PC-3 (cell line): Measurements from ENCODE around the gene CMTM3. TPM values are rescaled to one million over a fixed set of nuclear protein-coding genes. Genes with fewer than 3 reads are reported as not detected.

Source experiments
- ATAC-seq: fragments of 200-7000 bp; cut with Tn5 transposase; 2 replicates; pipeline ENCODE4 v1.9.1; 2020; ENCODE audit warnings: mild to moderate bottlenecking, moderate library complexity
- Bru-seq: library from RNA; stranded (reverse); fragments of 400-500 nt; gene quantifications from one replicate; lab custom pipeline; 2021; lab: Mats Ljungman, UMichigan
- BruChase-seq, 2 experiments: library from RNA; stranded (reverse); fragments of 400-500 nt; gene quantifications; one replicate each; lab custom pipeline; 2021; lab: Mats Ljungman, UMichigan
- BruUV-seq: library from RNA; stranded (reverse); fragments of 400-500 nt; replicated peaks from 2 replicates; lab custom pipeline; 2021; lab: Mats Ljungman, UMichigan
- CTCF ChIA-PET: fragments of 300-600 bp; sonication (Branson Sonifier 250); formaldehyde crosslinking; loops from one replicate; lab custom pipeline; 2022; ENCODE audit warnings: antibody characterized with exemption; lab: Charles Lee
- POLR2A ChIA-PET: fragments of 300-600 bp; sonication (Branson Sonifier 250); formaldehyde crosslinking; loops from one replicate; lab custom pipeline; 2022; ENCODE audit warnings: antibody characterized with exemption; ENCODE audit not compliant: unreplicated experiment; lab: Charles Lee
- DNase-seq: peaks from one replicate; pipeline ENCODE4 v3.0.0-alpha.2; 2015
- H2AFZ ChIP-seq: fragments of 300-600 bp; sonication (generic); 2 replicates; pipeline ENCODE4 v1.6.0; 2016; ENCODE audit warnings: antibody characterized with exemption, low read length
- H3F3A ChIP-seq: fragments of 300-600 bp; sonication (generic); one replicate; pipeline ENCODE4 v1.6.0; 2017; ENCODE audit warnings: antibody characterized with exemption, low read length, control low read depth, mild to moderate bottlenecking; ENCODE audit not compliant: unreplicated experiment
- H3K27ac ChIP-seq: fragments of 300-600 bp; sonication (generic); 2 replicates; pipeline ENCODE4 v1.5.1; 2016; ENCODE audit warnings: mild to moderate bottlenecking, low read length
- H3K27me3 ChIP-seq: fragments of 300-600 bp; sonication (generic); 2 replicates; pipeline ENCODE4 v1.6.1; 2016; ENCODE audit warnings: low read length, mixed read lengths
- H3K36me3 ChIP-seq: fragments of 300-600 bp; sonication (generic); 2 replicates; pipeline ENCODE4 v1.6.1; 2016; ENCODE audit warnings: low read depth, mixed run types, low read length, mixed read lengths
- H3K4me1 ChIP-seq: fragments of 300-600 bp; sonication (generic); 2 replicates; pipeline ENCODE4 v1.5.1; 2016; ENCODE audit warnings: low read length; ENCODE audit not compliant: insufficient read depth
- H3K4me2 ChIP-seq: fragments of 300-600 bp; sonication (generic); 2 replicates; pipeline ENCODE4 v1.6.0; 2016; ENCODE audit warnings: low read length
- H3K4me3 ChIP-seq: fragments of 300-600 bp; sonication (generic); 2 replicates; pipeline ENCODE4 v1.5.1; 2016; ENCODE audit warnings: mild to moderate bottlenecking, low read length, mixed read lengths
- H3K79me2 ChIP-seq: fragments of 300-600 bp; sonication (generic); 2 replicates; pipeline ENCODE4 v1.6.1; 2017; ENCODE audit warnings: low read length, mixed read lengths
- H3K9ac ChIP-seq: fragments of 300-600 bp; sonication (generic); 2 replicates; pipeline ENCODE4 v1.6.0; 2016; ENCODE audit warnings: mild to moderate bottlenecking, low read length
- H3K9me2 ChIP-seq: fragments of 300-600 bp; sonication (generic); replicated peaks from 2 replicates; pipeline ENCODE4 v1.6.1; 2016; ENCODE audit warnings: mixed run types, low read length, mixed read lengths
- H3K9me3 ChIP-seq: fragments of 300-600 bp; sonication (generic); 2 replicates; pipeline ENCODE4 v1.6.1; 2016; ENCODE audit warnings: low read length, mixed read lengths
- H4K20me1 ChIP-seq: fragments of 300-600 bp; sonication (generic); 2 replicates; pipeline ENCODE4 v1.6.1; 2016; ENCODE audit warnings: low read length, mixed read lengths
- EZH2 ChIP-seq: fragments of 300-600 bp; sonication (generic); IDR thresholded peaks from one replicate; pipeline ENCODE4 v1.6.1; 2017; ENCODE audit warnings: antibody characterized with exemption, mild to moderate bottlenecking, low read length; ENCODE audit not compliant: unreplicated experiment
- EZH2phosphoT487 ChIP-seq: fragments of 300-600 bp; sonication (generic); IDR thresholded peaks from 2 replicates; pipeline ENCODE4 v1.6.1; 2018; ENCODE audit warnings: mild to moderate bottlenecking, antibody characterized with exemption, low read length, borderline replicate concordance
- intact Hi-C: fragments of 100-400 bp; cut with micrococcal nuclease; formaldehyde crosslinking; loops from 2 replicates; pipeline ENCODE4 v1.9.0; 2023
- long read RNA-seq: library from polyadenylated mRNA; unstranded; transcript quantifications from one replicate; pipeline ENCODE4 v2.0.0, GENCODE V29; 2021; ENCODE audit not compliant: unreplicated experiment
- total RNA-seq: library from RNA; depleted of rRNA; stranded (reverse); fragments of >200 nt; gene quantifications from 2 replicates; pipeline ENCODE4 v1.2.3, GENCODE V29; 2014; rRNA removed
- TF ChIP-seq, protein P1 (sequence below): fragments of 300-600 bp; sonication (generic); conservative IDR thresholded peaks from 2 replicates; pipeline ENCODE4 v1.5.1; 2017; ENCODE audit warnings: antibody characterized with exemption, low read depth, mild to moderate bottlenecking, low read length

CMTM3 gene, protein sequence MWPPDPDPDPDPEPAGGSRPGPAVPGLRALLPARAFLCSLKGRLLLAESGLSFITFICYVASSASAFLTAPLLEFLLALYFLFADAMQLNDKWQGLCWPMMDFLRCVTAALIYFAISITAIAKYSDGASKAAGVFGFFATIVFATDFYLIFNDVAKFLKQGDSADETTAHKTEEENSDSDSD
- total RNA-seq (6.4 and 9.5 TPM in 2 replicates), Bru-seq, nascent RNA (percentile 45 among the genes with signal in this experiment), BruChase-seq, experiment 1, labeled RNA remaining after a 6-hour chase (percentile 61 among the genes with signal in this experiment), BruChase-seq, experiment 2, labeled RNA remaining after a 2-hour chase (percentile 51 among the genes with signal in this experiment)
- long read RNA-seq, transcript CMTM3-214 (5 exons, 1,934 nt) = major isoform, 7 of 14 reads
- long read RNA-seq, partial matches to known transcripts = 1 of 14 reads
- long read RNA-seq, other reads (novel, unspliced or antisense) = 2 of 14 reads

DNA sequence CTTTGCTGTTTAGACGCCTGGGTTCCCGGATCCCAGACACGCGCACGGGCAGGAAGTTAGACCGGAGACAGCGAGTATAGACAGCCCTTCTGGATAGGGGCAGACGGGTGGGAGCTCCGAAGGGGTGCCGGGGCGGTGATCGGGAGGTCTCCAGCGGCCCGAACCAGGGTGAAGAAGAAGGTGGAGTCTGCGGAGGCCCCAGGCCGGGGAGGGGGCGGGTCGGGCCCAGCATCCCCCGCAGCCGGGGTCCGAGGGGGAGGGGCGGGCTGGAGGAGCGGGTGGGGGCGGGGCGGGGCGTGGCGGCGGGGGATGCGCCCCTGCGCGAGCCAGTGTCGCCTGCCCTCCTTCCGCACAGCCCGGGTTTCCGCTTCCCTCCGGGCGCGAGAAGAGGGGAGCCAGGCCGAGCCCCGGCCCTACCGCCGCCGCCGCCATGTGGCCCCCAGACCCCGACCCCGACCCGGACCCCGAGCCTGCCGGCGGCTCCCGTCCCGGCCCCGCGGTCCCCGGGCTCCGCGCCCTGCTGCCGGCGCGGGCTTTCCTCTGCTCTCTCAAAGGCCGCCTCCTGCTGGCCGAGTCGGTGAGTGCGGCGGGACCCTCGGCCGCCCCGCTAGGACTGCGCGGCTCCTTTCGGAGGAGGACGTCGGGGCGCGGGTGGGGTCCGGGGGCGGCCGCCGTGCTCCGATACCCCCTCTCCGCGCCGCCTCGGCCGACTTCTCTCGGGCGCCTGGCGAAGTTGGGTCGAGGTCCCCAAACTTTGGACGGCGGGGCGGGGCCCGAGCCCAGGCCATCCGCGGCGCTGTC, at the start of gene CMTM3:
TSS of gene CMTM3 (plus strand) at position 329 of the 801 bp plus-strand sequence. CDS start at position 431, 102 bp downstream.
- H3K27ac ChIP-seq = no peak within 1 kb of the TSS
- H2AFZ ChIP-seq = peak within 1 kb of the TSS; percentile 68
- no peaks in the 10 kb centered on the region for H3K36me3 ChIP-seq
- no peaks in the 10 kb centered on the region for H3K9me3 ChIP-seq
- ChIA-PET CTCF (interaction anchor here (0.5 kb wide), 1 partner anchor 1041 kb away, joined by 7 read pairs; no protein-coding TSS in a partner anchor), POLR2A (interaction anchor here (0.7 kb wide), 1 partner anchor 92 kb away, joined by 13 read pairs; no protein-coding TSS in a partner anchor)
- H3K79me2 ChIP-seq = no peaks in the 10 kb centered on the region
- BruUV-seq = no TSS peak
- intact Hi-C loops = loop anchor here (2.0 to 10.0 kb wide), 4 partner anchors 42 to 268 kb away; partner anchors contain the start of gene CMTM4
- H3K4me2 ChIP-seq = peak within 1 kb of the TSS; percentile 79
- no peaks in the 10 kb centered on the region for H4K20me1 ChIP-seq
- ATAC-seq (peak; percentile 68), DNase-seq (peak; percentile 40)
- H3K4me3 ChIP-seq = peak within 1 kb of the TSS; percentile 72
- H3K27me3 ChIP-seq = no peaks in the 10 kb centered on the region
- peak within 1 kb of the TSS; percentile 69 for H3K9ac ChIP-seq
- no peaks in the 10 kb centered on the region for H3K9me2 ChIP-seq
- H3F3A ChIP-seq = no peaks in the 10 kb centered on the region
- TF ChIP-seq, protein P1, sequence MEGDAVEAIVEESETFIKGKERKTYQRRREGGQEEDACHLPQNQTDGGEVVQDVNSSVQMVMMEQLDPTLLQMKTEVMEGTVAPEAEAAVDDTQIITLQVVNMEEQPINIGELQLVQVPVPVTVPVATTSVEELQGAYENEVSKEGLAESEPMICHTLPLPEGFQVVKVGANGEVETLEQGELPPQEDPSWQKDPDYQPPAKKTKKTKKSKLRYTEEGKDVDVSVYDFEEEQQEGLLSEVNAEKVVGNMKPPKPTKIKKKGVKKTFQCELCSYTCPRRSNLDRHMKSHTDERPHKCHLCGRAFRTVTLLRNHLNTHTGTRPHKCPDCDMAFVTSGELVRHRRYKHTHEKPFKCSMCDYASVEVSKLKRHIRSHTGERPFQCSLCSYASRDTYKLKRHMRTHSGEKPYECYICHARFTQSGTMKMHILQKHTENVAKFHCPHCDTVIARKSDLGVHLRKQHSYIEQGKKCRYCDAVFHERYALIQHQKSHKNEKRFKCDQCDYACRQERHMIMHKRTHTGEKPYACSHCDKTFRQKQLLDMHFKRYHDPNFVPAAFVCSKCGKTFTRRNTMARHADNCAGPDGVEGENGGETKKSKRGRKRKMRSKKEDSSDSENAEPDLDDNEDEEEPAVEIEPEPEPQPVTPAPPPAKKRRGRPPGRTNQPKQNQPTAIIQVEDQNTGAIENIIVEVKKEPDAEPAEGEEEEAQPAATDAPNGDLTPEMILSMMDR = peak; percentile 57
- TF ChIP-seq EZH2phosphoT487 (no peak), EZH2 (no peak)
- peaks cover 6% of the 10 kb centered on the region; the same call in 1 of the 2 replicates for H3K4me1 ChIP-seq

DNA sequence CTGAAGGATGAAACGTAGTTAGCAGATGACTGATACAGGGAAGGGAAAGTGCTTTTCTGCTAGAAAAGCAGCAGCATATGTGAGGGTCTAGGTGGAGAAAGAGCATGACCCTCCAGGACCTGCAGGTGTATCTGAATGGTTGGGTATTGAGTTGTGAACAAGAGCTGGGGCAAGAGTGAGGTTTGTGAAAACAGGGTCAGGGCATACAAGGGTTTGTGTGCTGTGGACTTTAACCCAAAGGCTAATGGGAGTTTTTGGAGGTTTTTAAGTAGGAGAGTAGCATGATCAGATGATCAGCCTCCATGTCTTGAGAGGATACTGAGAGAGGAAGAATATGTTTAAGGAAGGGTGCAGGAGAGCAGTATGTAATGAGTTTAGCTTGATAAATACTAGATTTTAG, 44.4 kb upstream of the CMTM3 start:
- Histone ChIP-seq H3K4me2 (no peak overlapping the region), H3K79me2 (peaks cover 5% of the 10 kb centered on the region; the same call in 1 of the 2 replicates), H3K36me3 (no peaks in the 10 kb centered on the region), H3K4me1 (no peaks in the 10 kb centered on the region), H3K9ac (no peak overlapping the region), H3K27ac (no peak overlapping the region), H3K9me2 (no peaks in the 10 kb centered on the region), H3F3A (no peaks in the 10 kb centered on the region), H4K20me1 (no peaks in the 10 kb centered on the region), H3K27me3 (no peaks in the 10 kb centered on the region), H2AFZ (no peak overlapping the region), H3K4me3 (no peak overlapping the region), H3K9me3 (no peaks in the 10 kb centered on the region)
- DNase-seq (no peak), ATAC-seq (no peak)
- CTCF ChIA-PET = no interaction called here
- no TSS peak for BruUV-seq
- POLR2A ChIA-PET = no interaction called here
- TF ChIP-seq, protein P1 = no peak
- TF ChIP-seq EZH2 = no peak
- no peak for TF ChIP-seq EZH2phosphoT487
- intact Hi-C loops = no loop called here
